ENCODE measurements around the gene RPL4. TPM values are rescaled to one million over a fixed set of nuclear protein-coding genes. Genes with fewer than 3 reads are reported as not detected.

The RPL4 gene
- total RNA-seq, 1 experiment from 2014 or later = 2,320 TPM

DNA sequence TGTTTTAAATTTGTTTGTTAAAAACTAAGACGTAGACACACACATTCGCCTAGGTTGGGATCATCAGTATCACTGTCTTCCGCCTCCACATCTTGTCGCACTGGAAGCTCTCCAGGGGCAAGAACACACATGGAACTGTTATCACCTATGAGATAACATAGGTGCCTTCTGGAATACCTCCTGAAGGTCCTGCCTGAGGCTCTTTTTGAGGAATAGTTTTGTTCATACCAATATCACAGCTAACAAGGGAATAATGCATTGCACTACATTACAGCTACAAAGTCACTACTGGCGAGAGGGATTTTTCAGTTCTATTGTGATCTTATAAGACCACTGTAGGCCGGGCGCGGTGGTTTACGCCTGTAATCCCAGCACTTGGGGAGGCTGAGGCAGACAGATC, 30.4 kb upstream of the RPL4 start:
- ChIA-PET CTCF (interaction anchor here (0.6 kb wide), 1 partner anchor 43 kb away, joined by 6 read pairs; no protein-coding TSS in a partner anchor), POLR2A (ENCODE audit: unreplicated experiment) (no interaction called here)
- intact Hi-C loops (cut with micrococcal nuclease; ENCODE audit: unreplicated experiment) = no loop called here
- H3K4me1 ChIP-seq (replicated peaks; ENCODE audit: insufficient read depth) = no peaks in the 10 kb centered on the region
- no peaks in the 10 kb centered on the region for H3K9me3 ChIP-seq (ENCODE audit: insufficient read depth, low read depth)
- H3F3A ChIP-seq (ENCODE audit: insufficient read depth, low read depth) = no peaks in the 10 kb centered on the region
- no peaks in the 10 kb centered on the region for H3K36me3 ChIP-seq (ENCODE audit: low read depth)
- H2AFZ ChIP-seq = no peak overlapping the region
- BruUV-seq (replicated peaks) = no TSS peak
- no peaks in the 10 kb centered on the region for H3K27me3 ChIP-seq (ENCODE audit: insufficient read depth, low read depth)
- no peak overlapping the region for H3K4me2 ChIP-seq
- no peaks in the 10 kb centered on the region for H4K20me1 ChIP-seq (ENCODE audit: insufficient read depth)
- no peak for DNase-seq
- H3K79me2 ChIP-seq (ENCODE audit: low read depth) = no peaks in the 10 kb centered on the region
- no peak overlapping the region for H3K27ac ChIP-seq
- H3K4me3 ChIP-seq = no peak overlapping the region
- TF ChIP-seq EZH2 (IDR thresholded peaks at IDR 0.05; ENCODE audit: low read depth) (no peak), CTCF (conservative IDR thresholded peaks at IDR 0.05) (no peak)
- no peaks in the 10 kb centered on the region for H3K9me2 ChIP-seq (ENCODE audit: insufficient read depth)

DNA sequence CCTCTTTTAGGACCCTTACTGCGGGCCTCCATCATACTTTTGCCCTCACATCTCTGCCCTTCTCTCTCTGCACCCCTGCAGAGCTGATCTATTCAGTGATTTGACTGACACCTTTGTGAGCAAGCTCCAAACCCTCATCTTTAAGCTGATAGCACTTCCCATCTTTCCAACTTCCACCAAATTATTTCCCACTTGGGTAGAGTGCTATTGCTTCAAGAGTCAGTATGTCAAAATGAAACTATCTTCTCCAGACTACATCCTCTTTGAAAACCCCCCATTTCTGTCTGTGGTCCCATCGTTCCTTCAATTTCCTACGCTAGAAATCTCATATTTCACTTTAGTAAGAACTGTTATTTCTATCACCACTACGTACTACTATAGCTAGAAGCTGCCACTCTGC, 20.2 kb upstream of the RPL4 start:
- Histone ChIP-seq H3K4me1 (replicated peaks; ENCODE audit: insufficient read depth) (no peaks in the 10 kb centered on the region), H4K20me1 (ENCODE audit: insufficient read depth) (no peaks in the 10 kb centered on the region), H3K79me2 (ENCODE audit: low read depth) (no peaks in the 10 kb centered on the region), H3K36me3 (ENCODE audit: low read depth) (no peaks in the 10 kb centered on the region), H3K27me3 (ENCODE audit: insufficient read depth, low read depth) (no peaks in the 10 kb centered on the region), H3K9me2 (ENCODE audit: insufficient read depth) (no peaks in the 10 kb centered on the region), H3K4me2 (no peak overlapping the region), H3K27ac (no peak overlapping the region), H3F3A (ENCODE audit: insufficient read depth, low read depth) (no peaks in the 10 kb centered on the region), H3K9me3 (ENCODE audit: insufficient read depth, low read depth) (no peaks in the 10 kb centered on the region), H2AFZ (no peak overlapping the region), H3K4me3 (no peak overlapping the region)
- intact Hi-C loops (cut with micrococcal nuclease; ENCODE audit: unreplicated experiment) = no loop called here
- ChIA-PET CTCF (interaction anchor here (0.6 kb wide), 1 partner anchor 344 kb away, joined by 3 read pairs; no protein-coding TSS in a partner anchor), POLR2A (ENCODE audit: unreplicated experiment) (no interaction called here)
- TF ChIP-seq CTCF (conservative IDR thresholded peaks at IDR 0.05) = no peak
- no peak for TF ChIP-seq EZH2 (IDR thresholded peaks at IDR 0.05; ENCODE audit: low read depth)
- BruUV-seq (replicated peaks) = no TSS peak
- DNase-seq = no peak

DNA sequence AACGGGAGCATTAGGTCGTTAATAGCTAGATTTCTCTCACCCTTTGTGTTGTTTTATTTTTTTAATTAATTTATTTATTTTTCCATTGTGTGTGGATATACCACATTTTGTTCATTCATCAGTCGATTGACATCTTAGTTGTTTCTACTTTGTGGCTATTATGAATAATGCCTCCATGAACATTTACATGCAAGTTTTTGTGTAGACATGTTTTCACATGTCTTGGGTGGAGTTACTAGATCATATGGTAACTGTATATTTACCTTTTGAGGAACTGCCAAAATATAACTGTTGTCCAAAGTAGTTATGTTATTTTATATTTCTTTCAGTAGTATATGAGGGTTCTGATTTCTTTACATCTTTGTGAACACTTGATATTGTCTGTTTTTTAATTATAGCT, 19.3 kb upstream of the RPL4 start:
- H3K4me1 ChIP-seq (replicated peaks; ENCODE audit: insufficient read depth) = no peaks in the 10 kb centered on the region
- H3K9me2 ChIP-seq (ENCODE audit: insufficient read depth) = no peaks in the 10 kb centered on the region
- intact Hi-C loops (cut with micrococcal nuclease; ENCODE audit: unreplicated experiment) = no loop called here
- H4K20me1 ChIP-seq (ENCODE audit: insufficient read depth) = no peaks in the 10 kb centered on the region
- no peaks in the 10 kb centered on the region for H3K36me3 ChIP-seq (ENCODE audit: low read depth)
- no TSS peak for BruUV-seq (replicated peaks)
- H3K79me2 ChIP-seq (ENCODE audit: low read depth) = no peaks in the 10 kb centered on the region
- ChIA-PET POLR2A (ENCODE audit: unreplicated experiment) (no interaction called here), CTCF (no interaction called here)
- no peak overlapping the region for H3K27ac ChIP-seq
- H3K4me3 ChIP-seq = no peak overlapping the region
- H2AFZ ChIP-seq = no peak overlapping the region
- H3K4me2 ChIP-seq = no peak overlapping the region
- no peaks in the 10 kb centered on the region for H3K9me3 ChIP-seq (ENCODE audit: insufficient read depth, low read depth)
- H3K27me3 ChIP-seq (ENCODE audit: insufficient read depth, low read depth) = no peaks in the 10 kb centered on the region
- TF ChIP-seq CTCF (conservative IDR thresholded peaks at IDR 0.05) = no peak
- no peak for TF ChIP-seq EZH2 (IDR thresholded peaks at IDR 0.05; ENCODE audit: low read depth)
- H3F3A ChIP-seq (ENCODE audit: insufficient read depth, low read depth) = no peaks in the 10 kb centered on the region
- DNase-seq = no peak
